ENCODE measurements around the gene RNF115.

- no peak for TF ChIP-seq CTCF (IDR thresholded peaks at IDR 0.05; ENCODE audit: borderline replicate concordance, extremely low read depth, low read length, poor library complexity, severe bottlenecking)
- no peak for TF ChIP-seq EZH2 (IDR thresholded peaks at IDR 0.05; ENCODE audit: borderline replicate concordance, low read depth, low read length, severe bottlenecking)
Measured at GRCh38 chr1:145855426-145855948, 31.6 kb upstream of the RNF115 start.

Data from DND-41 (cell line).